GM19438 (cell line): ENCODE results near the gene USO1.
"Not testable (repeated sequence)": the region's sequence is repeated elsewhere in the genome, so short reads cannot be mapped to it uniquely, and the experiment has no call there.

Experiments used
- ATAC-seq: cut with Tn5 transposase; IDR thresholded peaks from one replicate; pipeline ENCODE4 v1.9.1; 2021; ENCODE audit warnings: low read depth; ENCODE audit not compliant: unreplicated experiment

USO1 gene

GRCh38 chr4:75752637-75753036, 28.3 kb downstream of the USO1 start:
- no peak for ATAC-seq

- no peak for ATAC-seq
Observed at GRCh38 chr4:75769036-75769435, 44.7 kb downstream of the USO1 start.

- no peak for ATAC-seq
Observed at GRCh38 chr4:75771607-75772006, 47.2 kb downstream of the USO1 start.

DNA sequence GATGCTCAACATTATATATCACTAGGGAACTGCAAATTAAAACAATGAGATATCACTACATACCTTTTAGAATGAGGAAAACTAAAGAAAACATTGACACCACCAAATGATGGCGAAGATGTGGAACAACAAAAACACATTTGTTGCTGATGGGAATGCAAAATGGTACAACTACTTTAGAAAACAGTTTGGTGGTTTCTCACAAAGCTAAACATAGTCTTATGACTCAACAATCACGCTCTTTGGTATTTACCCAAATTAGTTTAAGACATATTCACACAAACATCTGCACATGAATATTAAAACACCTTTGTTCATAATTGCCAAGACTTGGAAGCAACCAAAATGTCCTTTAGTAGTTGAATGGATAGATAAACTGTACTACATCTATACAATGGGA, 53.2 kb downstream of the USO1 start:
- no peak for ATAC-seq

DNA sequence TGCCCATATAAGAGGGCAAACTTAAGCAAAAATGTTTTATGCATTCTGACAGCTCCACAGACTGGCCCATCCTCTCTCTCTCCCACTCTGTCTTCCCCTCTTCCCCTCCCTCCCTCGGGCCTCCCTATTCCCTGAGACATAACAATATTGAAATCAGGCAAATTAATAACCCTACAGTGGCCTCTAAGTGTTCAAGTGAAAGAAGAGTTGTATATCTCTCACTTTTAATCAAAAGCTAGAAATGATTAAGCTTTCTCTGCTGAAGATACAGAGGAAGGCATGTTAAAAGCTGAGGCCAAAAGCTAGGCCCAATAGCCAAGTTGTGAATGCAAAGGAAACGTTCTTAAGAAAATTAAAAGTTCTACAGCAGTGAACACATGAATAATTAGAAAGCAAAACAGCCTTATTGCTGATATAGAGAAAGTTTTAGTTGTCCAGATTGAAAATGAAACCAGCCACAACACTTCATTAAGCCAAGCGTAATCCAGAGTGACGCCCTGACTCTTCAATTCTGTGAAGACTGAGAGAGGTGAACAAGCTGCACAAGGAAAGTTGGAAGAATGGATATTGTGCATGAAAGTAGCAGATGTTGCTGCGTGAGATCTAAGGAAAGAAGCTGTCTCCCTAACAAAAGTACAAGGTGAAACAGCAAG, 54.9 kb downstream of the USO1 start:
- ATAC-seq: no peak

- ATAC-seq: no peak
Observed at GRCh38 chr4:75781305-75781704, 56.9 kb downstream of the USO1 start.

GRCh38 chr4:75786526-75786925, 62.1 kb downstream of the USO1 start:
- no peak for ATAC-seq

DNA sequence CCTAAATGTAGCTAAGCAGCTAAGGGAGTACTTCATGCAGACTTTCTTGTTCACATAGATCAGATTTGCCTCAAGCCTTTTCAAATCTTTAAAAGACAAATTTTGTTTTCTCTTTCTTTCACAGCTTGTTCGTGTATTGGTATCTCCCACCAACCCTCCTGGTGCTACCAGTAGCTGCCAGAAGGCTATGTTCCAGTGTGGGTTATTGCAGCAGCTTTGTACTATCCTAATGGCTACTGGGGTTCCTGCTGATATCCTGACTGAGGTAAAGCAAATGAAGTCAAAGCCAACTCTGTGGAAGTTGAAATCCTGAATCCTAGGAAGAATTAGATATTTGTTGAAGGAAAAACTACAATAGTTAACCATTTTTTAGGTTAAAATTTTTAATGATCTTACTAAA, 62.6 kb downstream of the USO1 start:
- ATAC-seq: no peak

- ATAC-seq: no peak
Observed at GRCh38 chr4:75790024-75790423, 65.6 kb downstream of the USO1 start.

GRCh38 chr4:75800972-75801371, 76.6 kb downstream of the USO1 start:
- ATAC-seq: no peak

GRCh38 chr4:75806035-75806434, 81.7 kb downstream of the USO1 start:
- not testable (repeated sequence) for ATAC-seq

GRCh38 chr4:75817901-75818300, 93.5 kb downstream of the USO1 start:
- no peak for ATAC-seq

DNA sequence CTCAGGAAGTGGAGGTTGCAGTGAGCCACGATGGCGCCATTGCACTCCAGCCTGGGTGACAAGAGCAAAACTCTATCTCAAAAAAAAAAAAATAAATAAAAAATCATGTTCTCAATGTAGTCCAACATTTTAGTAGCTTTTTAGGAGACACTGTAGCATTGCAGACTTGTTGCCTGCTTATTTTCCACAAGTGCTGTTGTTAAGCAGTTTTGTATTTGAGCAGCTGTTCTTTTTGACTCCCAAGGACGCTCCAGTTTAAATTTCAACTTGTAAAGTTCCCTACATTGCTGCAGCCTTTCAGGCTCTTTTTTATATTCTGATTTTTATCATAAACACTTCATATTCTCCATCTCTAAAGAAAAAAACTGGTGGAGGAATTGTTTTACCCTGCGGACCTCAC, 94.7 kb downstream of the USO1 start:
- no peak for ATAC-seq

DNA sequence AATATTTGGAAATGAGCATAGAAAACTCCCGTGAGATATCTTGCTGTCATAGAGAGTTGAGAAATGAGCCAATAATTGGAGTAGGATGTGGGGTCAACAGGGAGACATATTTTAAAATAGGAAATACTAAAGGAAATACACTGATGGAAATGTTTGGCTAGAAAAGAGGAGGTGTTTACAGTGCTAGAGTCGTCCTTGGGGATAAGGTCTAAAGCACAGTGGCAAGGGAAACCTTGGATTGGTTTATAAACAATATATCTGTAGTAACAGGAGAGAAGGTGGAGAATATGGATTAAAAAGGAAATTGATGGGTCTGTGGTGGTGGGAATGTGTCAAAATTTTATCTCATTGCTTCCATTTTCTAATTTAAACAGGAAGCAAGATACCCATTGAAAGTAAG, 95.8 kb downstream of the USO1 start:
- ATAC-seq: no peak

DNA sequence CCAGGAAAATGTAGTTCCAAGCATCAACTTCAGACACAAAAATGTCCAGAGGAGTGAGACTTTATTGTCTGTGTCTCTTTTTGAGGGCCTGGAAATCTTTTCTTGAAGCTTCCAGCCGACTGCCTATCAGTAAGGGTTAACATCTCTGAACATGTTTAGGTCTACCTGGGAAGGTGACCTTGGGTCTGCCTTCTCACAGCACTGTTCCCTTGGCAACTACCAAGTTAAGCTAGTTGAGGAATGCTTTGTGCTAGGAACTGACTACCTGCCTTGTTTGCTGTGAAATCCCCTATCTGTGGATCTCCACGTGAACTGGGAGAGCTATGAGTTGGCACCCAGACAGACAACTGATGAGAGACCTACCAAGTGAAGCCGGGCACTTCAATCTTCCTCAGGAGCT, 96.3 kb downstream of the USO1 start:
- ATAC-seq: no peak

- no peak for ATAC-seq
Observed at GRCh38 chr4:75821216-75821615, 96.8 kb downstream of the USO1 start.

GRCh38 chr4:75821966-75822365, 97.6 kb downstream of the USO1 start:
- ATAC-seq: no peak

DNA sequence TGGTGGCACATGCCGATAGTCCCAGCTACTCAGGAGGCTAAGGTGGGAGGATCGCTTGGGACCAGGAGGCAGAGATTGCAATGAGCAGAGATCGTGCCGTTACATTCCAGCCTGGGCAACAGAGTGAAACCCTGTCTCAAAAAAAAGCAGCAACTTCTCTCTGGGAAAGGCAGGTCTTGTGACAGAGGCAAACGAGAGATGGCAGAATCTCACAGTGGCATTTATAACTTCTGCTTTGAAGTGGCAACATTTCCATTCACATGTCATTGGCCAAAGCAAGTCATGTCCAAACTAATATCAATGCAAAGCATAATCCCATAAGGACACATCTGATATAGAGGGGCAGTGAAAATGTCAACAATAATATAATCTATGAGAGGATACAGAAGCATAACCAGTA, 98.0 kb downstream of the USO1 start:
- ATAC-seq: no peak

- no peak for ATAC-seq
Observed at GRCh38 chr4:75823812-75824211, 99.4 kb downstream of the USO1 start.

DNA sequence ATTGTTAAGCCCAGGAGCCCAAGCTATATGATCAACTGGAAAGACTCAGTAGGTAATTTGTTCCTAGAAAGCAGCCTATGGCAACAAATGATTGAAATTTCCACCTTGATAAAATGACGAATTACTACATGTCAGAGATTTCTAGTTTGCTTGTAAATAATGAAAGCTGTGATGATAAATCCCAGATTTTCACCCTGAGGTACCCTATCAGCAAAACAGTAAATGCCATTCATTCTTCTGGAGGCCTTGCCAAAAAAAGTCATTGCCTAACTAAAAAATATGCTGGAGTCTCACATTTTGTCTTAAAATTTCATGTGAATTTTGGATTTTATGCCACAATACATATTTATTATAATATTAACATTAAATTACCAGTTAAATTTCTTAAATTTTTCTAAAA, 106.5 kb downstream of the USO1 start:
- ATAC-seq: no peak

GRCh38 chr4:75831856-75832405, 107.6 kb downstream of the USO1 start:
- ATAC-seq: no peak

GRCh38 chr4:75834095-75834771, 109.9 kb downstream of the USO1 start:
- ATAC-seq: no peak
